NCI-H2081 (cell line): ENCODE data around the gene SERPINC1.
"Not testable (repeated sequence)": the region's sequence is repeated elsewhere in the genome, so short reads cannot be mapped to it uniquely, and the experiment has no call there.

ENCODE experiments used
- DNase-seq, 2 experiments: peaks; one replicate each; lab custom pipeline; 2025; lab: John Stamatoyannopoulos, UW

The SERPINC1 gene

DNA sequence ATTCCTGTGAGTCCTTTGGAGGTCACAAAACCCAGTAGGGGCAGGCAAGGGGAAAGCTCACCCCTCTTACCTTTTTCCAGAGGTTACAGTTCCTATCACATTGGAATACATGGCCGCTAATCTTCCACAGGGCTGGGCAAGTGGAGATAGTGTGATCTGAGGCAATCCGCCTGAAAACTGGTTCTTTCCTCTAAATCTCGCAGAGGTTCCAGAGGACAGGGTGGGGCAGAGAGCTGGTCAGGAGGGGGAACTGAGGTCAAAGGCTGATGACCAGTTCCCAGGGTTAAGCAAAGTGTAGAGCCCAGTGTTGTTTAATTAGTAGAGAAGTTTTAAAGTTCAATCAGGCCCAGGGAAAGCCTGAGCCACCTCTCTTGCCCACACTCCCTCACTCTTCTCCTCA lies at the start of gene SERPINC1:
Gene SERPINC1, minus strand, starts transcription at position 179 of the 400 bp plus-strand sequence. Its CDS starts 68 bp downstream, at position 111.
- no peak for DNase-seq

DNA sequence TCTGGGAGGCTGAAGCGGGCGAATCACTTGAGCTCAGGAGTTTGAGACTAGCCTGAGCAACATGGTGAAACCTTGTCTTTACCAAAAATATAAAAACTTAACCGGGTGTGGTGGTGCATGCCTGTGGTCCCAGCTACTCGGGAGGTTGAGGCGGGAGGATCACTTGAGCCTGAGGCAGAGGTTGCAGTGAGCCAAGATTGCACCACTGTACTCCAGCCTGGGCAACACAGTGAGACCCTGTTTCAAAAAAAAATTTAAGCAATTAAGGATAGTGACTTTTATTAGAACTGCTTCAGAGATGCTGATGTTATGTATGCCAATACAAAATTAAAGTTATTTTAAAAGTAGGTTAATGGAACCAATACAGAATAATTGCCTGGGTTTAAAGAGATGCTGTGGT lies 48.8 kb upstream of the SERPINC1 start:
- DNase-seq = not testable (repeated sequence)

GRCh38 chr1:173963477-173963876 lies 46.4 kb upstream of the SERPINC1 start:
- DNase-seq = no peak

DNA sequence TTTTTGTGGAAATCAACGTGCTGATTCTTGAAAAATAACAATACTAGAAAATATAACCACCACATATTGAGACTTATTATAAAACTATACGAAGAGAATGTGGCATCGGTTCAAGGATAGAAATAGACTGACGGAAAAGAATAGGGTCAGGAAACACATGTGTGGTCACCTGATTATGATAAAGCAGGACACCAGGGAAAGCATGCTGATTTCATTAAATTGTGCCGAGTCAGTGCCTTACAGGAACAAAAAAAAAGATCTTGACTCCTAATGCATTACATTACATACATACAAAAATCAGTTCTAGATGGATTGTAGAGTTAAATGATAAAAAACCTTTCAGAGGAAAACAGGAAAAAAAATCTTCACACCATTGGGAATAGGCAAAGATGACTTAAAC lies 43.5 kb upstream of the SERPINC1 start:
- DNase-seq = no peak

DNA sequence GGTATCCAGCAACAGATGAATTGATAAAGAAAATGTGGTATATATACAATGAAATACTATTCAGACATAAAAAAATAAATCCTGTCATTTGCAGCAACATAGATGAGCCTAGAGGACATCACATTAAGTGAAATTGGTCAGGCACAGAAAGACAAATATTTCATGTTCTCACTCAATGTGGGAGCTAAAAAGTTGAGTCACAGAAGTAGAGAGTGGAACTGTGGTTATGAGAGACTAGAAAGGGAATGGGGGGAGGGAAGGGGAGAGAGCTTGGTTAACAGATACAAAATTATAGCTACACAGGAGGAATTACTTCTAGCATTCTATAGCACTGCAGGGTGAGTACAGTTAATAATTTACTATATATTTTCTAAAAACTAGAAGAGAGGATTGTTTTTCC lies 37.1 kb upstream of the SERPINC1 start:
- no peak for DNase-seq

- no peak for DNase-seq
These were observed 31.5 kb upstream of the SERPINC1 start for GRCh38 chr1:173948594-173948993.

DNA sequence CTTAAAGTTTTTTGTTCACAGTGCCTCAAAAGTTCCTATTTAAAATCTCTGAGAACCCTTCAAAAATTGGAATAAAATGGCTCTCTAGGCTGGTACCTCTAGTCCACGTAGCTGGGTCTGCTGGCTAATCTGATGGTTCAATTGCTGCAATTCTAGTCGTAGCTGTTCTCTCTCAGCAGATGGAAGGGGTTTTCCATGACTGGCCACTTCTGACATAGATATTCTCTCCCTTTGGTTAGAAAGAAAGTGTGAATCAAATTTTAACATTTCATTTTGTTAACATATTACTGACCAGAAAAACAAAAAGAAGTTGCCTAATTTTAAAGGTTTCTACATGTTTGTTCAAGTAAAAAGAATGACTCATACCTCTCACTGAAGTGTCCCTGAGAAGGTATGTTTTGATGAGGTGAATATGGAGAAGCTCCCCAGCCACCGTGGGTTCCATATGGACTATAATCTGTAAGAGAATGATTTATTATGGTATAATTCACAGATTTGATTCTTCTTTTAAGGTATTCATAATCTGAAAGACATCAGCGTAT lies 29.3 kb upstream of the SERPINC1 start:
- DNase-seq = no peak

DNA sequence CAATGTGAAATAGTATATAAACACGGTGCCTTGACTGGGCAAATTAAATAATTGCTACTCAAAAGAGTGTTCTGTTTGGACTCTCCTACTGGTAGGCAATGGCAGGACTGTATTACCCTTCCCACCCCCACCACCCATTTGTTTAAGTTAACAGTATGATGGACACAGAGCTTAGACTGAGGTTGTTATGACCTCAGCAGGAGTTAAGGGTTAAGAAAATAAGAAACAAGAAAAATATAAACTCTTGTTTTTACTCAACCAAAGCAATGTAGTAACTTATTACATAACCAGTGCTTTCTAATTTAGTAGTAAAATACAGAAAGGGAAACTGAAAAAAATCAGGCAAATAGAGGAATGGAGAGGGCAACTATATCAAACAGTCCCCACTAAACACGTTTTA lies 19.9 kb upstream of the SERPINC1 start:
- DNase-seq = no peak

DNA sequence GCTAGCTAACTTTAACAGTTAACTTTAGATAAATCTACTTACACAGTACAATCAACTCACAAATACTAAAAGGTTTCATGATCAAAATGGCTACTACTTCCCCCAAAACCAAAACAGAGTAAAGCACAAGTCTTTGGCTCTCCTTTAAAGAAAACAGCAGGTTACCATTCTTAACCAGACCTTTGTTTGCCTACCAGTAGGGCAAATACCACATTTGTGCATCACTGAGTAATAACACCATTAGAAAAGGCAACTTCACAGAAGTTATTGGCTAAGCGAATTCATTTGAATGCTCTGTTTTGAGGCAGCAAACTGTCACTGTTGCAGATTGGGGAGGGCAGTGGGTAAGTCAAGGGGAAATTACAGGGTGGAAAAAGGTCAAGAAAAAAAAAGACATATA lies 17.3 kb upstream of the SERPINC1 start:
- no peak for DNase-seq

DNA sequence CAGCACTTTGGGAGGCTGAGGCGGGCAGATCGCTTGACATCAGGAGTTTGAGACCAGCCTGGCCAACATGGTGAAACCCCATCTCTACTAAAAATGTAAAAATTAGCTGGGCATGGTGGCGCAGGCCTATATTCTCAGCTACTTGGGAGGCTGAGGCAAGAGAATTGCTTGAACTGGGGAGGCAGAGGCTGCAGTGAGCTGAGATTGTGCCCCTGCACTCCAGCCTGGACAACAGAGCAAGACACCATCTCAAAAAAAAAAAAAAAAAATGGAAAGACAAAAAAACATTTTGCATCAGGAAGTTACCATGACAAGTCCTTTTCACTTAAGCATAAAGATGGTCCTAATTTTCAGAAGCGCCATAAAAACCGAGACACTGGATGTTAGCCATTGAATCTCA lies 13.4 kb upstream of the SERPINC1 start:
- DNase-seq = not testable (repeated sequence)

GRCh38 chr1:173925306-173926242 lies 8.4 kb upstream of the SERPINC1 start:
- DNase-seq = no peak

- no peak for DNase-seq
These were observed 3.7 kb upstream of the SERPINC1 start for GRCh38 chr1:173920861-173921260.

GRCh38 chr1:173917635-173918493 lies 737 bp upstream of the SERPINC1 start:
- no peak for DNase-seq

- DNase-seq = no peak
These were observed 460 bp downstream of the SERPINC1 start for GRCh38 chr1:173916667-173917066.

- no peak for DNase-seq
These were observed 1.5 kb downstream of the SERPINC1 start for GRCh38 chr1:173915596-173915995.

GRCh38 chr1:173914366-173914871 lies 2.7 kb downstream of the SERPINC1 start:
- no peak for DNase-seq

DNA sequence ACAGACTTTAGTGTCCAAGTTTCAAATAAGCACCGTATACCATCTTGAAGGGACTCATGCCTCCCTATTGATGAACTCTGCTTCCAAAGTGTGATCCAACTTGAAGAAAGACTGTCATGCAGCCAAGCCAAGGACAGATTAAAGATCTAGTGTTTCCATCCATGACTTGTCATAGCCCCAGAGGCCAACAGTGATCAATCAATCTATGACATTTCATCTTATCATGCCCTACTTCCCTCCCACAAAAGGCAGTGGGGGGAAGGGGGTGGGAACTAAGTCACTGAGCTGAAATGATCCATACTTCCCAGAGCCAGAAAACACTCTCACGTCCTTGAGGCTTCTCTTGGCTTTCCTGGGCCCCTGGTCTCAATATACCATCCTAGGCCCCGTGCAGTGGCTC lies 4.0 kb downstream of the SERPINC1 start:
- no peak for DNase-seq

- peak; percentile 8 to 72 for DNase-seq
These were observed 13.1 kb downstream of the SERPINC1 start for GRCh38 chr1:173903827-173904531.

DNA sequence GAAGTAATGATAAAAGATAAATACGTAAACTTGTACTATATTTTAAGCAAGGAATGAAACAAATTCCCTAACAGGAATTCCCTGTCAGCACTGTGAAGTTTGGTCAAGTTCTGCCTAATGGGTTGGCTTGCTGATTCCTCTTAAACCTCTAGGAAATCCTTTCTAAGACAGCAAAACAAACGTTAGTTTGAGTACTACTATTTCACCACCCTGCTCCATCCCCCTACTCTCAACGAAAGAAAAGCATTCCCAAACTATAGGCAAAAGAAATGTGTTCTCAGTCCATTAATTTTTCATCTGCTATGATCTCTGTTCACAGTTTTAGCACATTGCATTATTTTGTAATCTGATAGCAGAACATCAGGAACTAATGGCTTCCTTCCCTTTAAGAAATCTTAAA lies 16.1 kb downstream of the SERPINC1 start:
- DNase-seq = no peak

DNA sequence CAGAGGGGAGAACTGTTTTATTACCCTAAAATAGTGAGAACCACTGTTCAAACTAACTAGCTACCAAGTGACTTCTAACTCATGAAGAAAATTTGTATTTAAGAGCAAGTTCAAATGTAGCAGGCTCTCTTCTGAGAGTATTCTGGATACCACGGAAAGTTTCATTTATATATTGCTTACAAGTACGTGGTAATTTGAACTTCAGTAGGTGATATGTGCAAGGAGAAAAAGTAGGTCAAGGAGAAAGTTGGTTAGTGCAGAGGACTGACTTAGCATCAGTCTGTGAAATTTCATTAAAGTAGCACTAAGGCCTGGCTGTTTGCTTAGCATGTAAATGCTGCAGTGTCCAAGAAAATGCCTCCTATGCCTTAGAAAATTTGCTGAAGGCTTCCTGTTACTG lies 16.7 kb downstream of the SERPINC1 start:
- no peak for DNase-seq

- no peak for DNase-seq
These were observed 22.9 kb downstream of the SERPINC1 start for GRCh38 chr1:173894189-173894588.

GRCh38 chr1:173893611-173894010 lies 23.5 kb downstream of the SERPINC1 start:
- no peak for DNase-seq
